Endodermal cell (in vitro differentiated cells): ENCODE results near the gene PCMTD2. TPM values are rescaled to one million over a fixed set of nuclear protein-coding genes. Genes with fewer than 3 reads are reported as not detected.

Experiments used
- DNase-seq: peaks from one replicate; pipeline ENCODE4 v3.0.0-alpha.2; 2017
- H3K27ac ChIP-seq: 2 replicates; pipeline ENCODE4 v1.5.1; 2013; ENCODE audit warnings: mild to moderate bottlenecking, low read depth, low read length, moderate library complexity
- H3K27me3 ChIP-seq: 2 replicates; pipeline ENCODE4 v1.6.1; 2013; ENCODE audit warnings: mild to moderate bottlenecking, low read length, moderate library complexity; ENCODE audit not compliant: insufficient read depth, control insufficient read depth, poor library complexity, severe bottlenecking
- H3K36me3 ChIP-seq: 2 replicates; pipeline ENCODE4 v1.7.0; 2013; ENCODE audit warnings: mild to moderate bottlenecking, low read length, moderate library complexity; ENCODE audit not compliant: control insufficient read depth, insufficient read depth
- H3K4me1 ChIP-seq: one replicate; pipeline ENCODE4 v1.7.0; 2013; ENCODE audit warnings: low read length; ENCODE audit not compliant: control insufficient read depth, insufficient read depth
- H3K4me3 ChIP-seq: 2 replicates; pipeline ENCODE4 v1.5.1; 2013; ENCODE audit warnings: mild to moderate bottlenecking, low read length, moderate library complexity
- H3K9ac ChIP-seq: 2 replicates; pipeline ENCODE4 v1.6.1; 2013; ENCODE audit warnings: mild to moderate bottlenecking, low read length, moderate library complexity; ENCODE audit not compliant: poor library complexity, severe bottlenecking; ENCODE audit errors: extremely low read depth
- H3K9me3 ChIP-seq: 2 replicates; pipeline ENCODE4 v1.6.1; 2013; ENCODE audit warnings: mild to moderate bottlenecking, low read length, moderate library complexity; ENCODE audit not compliant: control insufficient read depth
- H3K27ac Mint-ChIP-seq: 2 replicates; pipeline ENCODE4 v1.8.0; 2020; ENCODE audit warnings: mixed read lengths
- H3K27me3 Mint-ChIP-seq: 2 replicates; pipeline ENCODE4 v1.8.0; 2021; ENCODE audit warnings: mild to moderate bottlenecking, mixed read lengths; ENCODE audit not compliant: insufficient read depth
- H3K36me3 Mint-ChIP-seq: 2 replicates; pipeline ENCODE4 v1.8.0; 2020; ENCODE audit warnings: low read depth, mixed read lengths
- H3K4me1 Mint-ChIP-seq: 2 replicates; pipeline ENCODE4 v1.8.0; 2020; ENCODE audit warnings: mixed read lengths
- H3K4me3 Mint-ChIP-seq: 2 replicates; pipeline ENCODE4 v1.8.0; 2020; ENCODE audit warnings: mild to moderate bottlenecking, moderate library complexity, mixed read lengths
- H3K9me3 Mint-ChIP-seq: 2 replicates; pipeline ENCODE4 v1.8.0; 2020; ENCODE audit warnings: mild to moderate bottlenecking, mixed read lengths
- WGBS, 2 experiments: methylation state at CpG; one replicate each; pipeline versions ENCODE4 v1.1.5 to v1.1.7; 2013; ENCODE audit warnings: missing lambda C conversion rate in 2 of 2, mixed read lengths in 1 of 2; ENCODE audit not compliant: insufficient coverage in 1 of 2, insufficient read length in 1 of 2; 5-methylcytosine and 5-hydroxymethylcytosine counted together
- total RNA-seq, 2 donors: library from RNA; stranded (reverse); fragmentation: NEBNext Ultra II Directional in 1 of 2; extraction: Animal tissue kit (Norgen Biotek cat#: 25700) in 1 of 2; gene quantifications; 2 replicates in 1 of 2; 3 replicates in 1 of 2; pipeline ENCODE4 v1.2.1, GENCODE V29; 2021
- TF ChIP-seq, protein P1 (sequence below): fragments of 200-600 bp; sonication (generic); conservative IDR thresholded peaks from 2 replicates; pipeline ENCODE4 v1.5.0; 2021; ENCODE audit warnings: antibody characterized with exemption, mild to moderate bottlenecking

The PCMTD2 gene
- total RNA-seq, 2 donors from 2014 or later = 145 to 158 TPM

DNA sequence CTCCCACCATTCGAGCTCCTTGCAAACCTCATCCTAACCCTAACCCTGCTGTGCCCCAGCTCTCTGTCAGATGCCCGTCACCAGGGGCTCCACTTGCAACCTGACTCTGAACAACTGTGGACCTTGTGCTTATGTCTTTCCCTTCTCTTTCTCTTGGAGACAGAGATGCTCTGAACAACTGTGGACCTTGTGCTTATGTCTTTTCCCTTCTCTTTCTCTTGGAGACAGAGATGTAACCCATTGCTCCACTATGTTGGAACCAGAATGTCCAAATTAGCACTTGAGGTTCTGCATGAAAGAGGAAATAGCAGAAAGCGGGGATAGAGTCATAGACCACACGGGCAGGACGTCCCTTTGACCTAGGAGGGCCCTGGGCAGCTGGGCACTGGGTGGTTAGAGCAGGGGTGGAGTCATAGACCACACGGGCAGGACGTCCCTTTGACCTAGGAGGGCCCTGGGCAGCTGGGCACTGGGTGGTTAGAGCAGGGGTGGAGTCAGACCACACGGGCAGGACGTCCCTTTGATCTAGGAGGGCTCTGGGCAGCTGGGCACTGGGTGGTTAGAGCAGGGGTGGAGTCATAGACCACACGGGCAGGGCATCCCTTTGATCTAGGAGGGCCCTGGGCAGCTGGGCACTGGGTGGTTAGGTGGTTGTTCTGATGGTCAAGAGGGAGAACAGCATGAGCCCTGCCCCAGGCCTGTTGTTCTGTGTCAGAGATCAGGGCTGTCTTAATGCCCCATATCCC is 22.2 kb downstream of the PCMTD2 start:
- H3K4me3 Mint-ChIP-seq = no peak overlapping the region
- WGBS, 2 experiments = 94 to 98% methylated on average over 6 to 10 of the region's 10 CpGs

DNA sequence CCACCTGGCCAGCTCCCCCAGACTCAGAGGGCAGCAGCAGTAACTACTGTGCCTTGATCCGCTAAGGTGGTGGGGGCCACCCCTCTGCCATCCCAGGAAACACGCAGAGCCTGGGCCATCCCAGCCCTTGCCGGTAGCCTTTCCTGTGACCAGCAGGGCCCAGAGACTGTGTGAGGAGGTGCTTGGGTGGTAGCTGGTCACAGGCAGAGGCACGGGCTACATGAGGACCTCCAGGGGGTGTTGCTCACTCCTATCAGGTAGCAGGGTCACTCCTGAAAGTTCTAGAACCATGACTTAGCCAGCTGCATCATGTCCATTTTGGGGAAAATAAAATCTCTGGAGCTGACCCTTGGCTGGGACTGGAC is 22.8 kb downstream of the PCMTD2 start:
- peaks cover 5% of the 10 kb centered on the region for H3K9me3 ChIP-seq
- no peak for DNase-seq
- peaks cover 33% of the 10 kb centered on the region for H3K36me3 Mint-ChIP-seq
- 93% methylated on average over 4 of the region's 4 CpGs; no CpG with 5 or more reads in 1 of the 2 experiments for WGBS, 2 experiments
- H3K36me3 ChIP-seq = peaks cover 20% of the 10 kb centered on the region
- H3K27me3 ChIP-seq = no peaks in the 10 kb centered on the region
- no peak overlapping the region for H3K4me3 ChIP-seq
- H3K4me3 Mint-ChIP-seq = no peak overlapping the region
- no peaks in the 10 kb centered on the region for H3K4me1 ChIP-seq
- no peak overlapping the region for H3K9ac ChIP-seq
- H3K27me3 Mint-ChIP-seq = no peaks in the 10 kb centered on the region
- no peak overlapping the region for H3K27ac Mint-ChIP-seq
- no peaks in the 10 kb centered on the region for H3K4me1 Mint-ChIP-seq
- H3K9me3 Mint-ChIP-seq = peaks cover 18% of the 10 kb centered on the region
- H3K27ac ChIP-seq = no peak overlapping the region
- TF ChIP-seq, protein P1, sequence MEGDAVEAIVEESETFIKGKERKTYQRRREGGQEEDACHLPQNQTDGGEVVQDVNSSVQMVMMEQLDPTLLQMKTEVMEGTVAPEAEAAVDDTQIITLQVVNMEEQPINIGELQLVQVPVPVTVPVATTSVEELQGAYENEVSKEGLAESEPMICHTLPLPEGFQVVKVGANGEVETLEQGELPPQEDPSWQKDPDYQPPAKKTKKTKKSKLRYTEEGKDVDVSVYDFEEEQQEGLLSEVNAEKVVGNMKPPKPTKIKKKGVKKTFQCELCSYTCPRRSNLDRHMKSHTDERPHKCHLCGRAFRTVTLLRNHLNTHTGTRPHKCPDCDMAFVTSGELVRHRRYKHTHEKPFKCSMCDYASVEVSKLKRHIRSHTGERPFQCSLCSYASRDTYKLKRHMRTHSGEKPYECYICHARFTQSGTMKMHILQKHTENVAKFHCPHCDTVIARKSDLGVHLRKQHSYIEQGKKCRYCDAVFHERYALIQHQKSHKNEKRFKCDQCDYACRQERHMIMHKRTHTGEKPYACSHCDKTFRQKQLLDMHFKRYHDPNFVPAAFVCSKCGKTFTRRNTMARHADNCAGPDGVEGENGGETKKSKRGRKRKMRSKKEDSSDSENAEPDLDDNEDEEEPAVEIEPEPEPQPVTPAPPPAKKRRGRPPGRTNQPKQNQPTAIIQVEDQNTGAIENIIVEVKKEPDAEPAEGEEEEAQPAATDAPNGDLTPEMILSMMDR = peak; percentile 52

More for the DNA sequence above, 22.2 kb downstream of the PCMTD2 start:
- H3K36me3 ChIP-seq = peaks cover 20% of the 10 kb centered on the region
- H3K9me3 ChIP-seq = no peaks in the 10 kb centered on the region
- Mint-ChIP-seq H3K9me3 (peaks cover 12% of the 10 kb centered on the region), H3K36me3 (peaks cover 38% of the 10 kb centered on the region), H3K27me3 (no peaks in the 10 kb centered on the region), H3K27ac (no peak overlapping the region), H3K4me1 (no peaks in the 10 kb centered on the region)
- no peak overlapping the region for H3K9ac ChIP-seq
- no peaks in the 10 kb centered on the region for H3K27me3 ChIP-seq
- no peaks in the 10 kb centered on the region for H3K4me1 ChIP-seq
- H3K4me3 ChIP-seq = no peak overlapping the region
- DNase-seq = no peak
- no peak overlapping the region for H3K27ac ChIP-seq
- TF ChIP-seq, protein P1 = no peak

DNA sequence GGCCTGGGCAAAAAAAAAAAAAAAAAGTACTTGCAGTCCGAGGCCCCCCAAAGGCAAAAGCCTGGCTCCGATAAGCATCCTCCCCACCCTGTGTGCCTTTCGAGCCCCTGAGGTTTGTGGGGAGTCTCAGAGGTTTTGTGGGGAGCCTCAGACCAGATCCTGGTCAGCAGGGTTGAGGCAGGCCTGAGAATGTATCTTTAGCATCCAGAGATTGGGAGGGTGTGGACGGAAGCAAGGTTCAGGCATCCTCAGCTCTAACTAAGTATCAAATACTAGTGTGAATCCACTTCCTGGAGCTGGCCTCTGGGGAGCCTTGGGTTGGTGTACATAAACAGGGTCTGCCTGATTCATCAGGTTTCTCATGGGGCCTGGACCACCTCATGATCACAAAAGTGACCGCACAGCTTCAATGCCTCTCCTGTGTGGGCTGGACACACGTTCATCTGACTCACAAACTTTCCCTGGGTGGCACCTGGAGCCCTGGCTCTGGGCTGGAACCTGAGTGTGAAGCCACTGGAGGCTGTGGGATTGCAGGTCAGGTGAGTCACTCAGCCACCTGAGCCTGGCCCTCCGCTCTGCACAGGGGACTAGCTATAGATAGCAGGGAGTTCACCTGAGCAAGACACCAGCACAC is 24.4 kb downstream of the PCMTD2 start:
- Histone ChIP-seq H3K4me3 (no peak overlapping the region), H3K27ac (no peak overlapping the region), H3K4me1 (no peaks in the 10 kb centered on the region), H3K36me3 (peaks cover 6% of the 10 kb centered on the region), H3K27me3 (no peaks in the 10 kb centered on the region), H3K9me3 (peaks cover 22% of the 10 kb centered on the region), H3K9ac (no peak overlapping the region)
- DNase-seq = no peak
- WGBS, 2 experiments = 65 to 87% methylated on average over 2 to 7 of the region's 7 CpGs
- peaks cover 28% of the 10 kb centered on the region for H3K36me3 Mint-ChIP-seq
- H3K4me1 Mint-ChIP-seq = no peaks in the 10 kb centered on the region
- H3K27me3 Mint-ChIP-seq = no peaks in the 10 kb centered on the region
- no peak overlapping the region for H3K4me3 Mint-ChIP-seq
- TF ChIP-seq, protein P1 = no peak
- H3K9me3 Mint-ChIP-seq = peaks cover 33% of the 10 kb centered on the region
- no peak overlapping the region for H3K27ac Mint-ChIP-seq
